ENCODE results near the gene FLT3.

- TF ChIP-seq, protein P1, sequence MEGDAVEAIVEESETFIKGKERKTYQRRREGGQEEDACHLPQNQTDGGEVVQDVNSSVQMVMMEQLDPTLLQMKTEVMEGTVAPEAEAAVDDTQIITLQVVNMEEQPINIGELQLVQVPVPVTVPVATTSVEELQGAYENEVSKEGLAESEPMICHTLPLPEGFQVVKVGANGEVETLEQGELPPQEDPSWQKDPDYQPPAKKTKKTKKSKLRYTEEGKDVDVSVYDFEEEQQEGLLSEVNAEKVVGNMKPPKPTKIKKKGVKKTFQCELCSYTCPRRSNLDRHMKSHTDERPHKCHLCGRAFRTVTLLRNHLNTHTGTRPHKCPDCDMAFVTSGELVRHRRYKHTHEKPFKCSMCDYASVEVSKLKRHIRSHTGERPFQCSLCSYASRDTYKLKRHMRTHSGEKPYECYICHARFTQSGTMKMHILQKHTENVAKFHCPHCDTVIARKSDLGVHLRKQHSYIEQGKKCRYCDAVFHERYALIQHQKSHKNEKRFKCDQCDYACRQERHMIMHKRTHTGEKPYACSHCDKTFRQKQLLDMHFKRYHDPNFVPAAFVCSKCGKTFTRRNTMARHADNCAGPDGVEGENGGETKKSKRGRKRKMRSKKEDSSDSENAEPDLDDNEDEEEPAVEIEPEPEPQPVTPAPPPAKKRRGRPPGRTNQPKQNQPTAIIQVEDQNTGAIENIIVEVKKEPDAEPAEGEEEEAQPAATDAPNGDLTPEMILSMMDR (IDR thresholded peaks at IDR 0.05): no peak
- TF ChIP-seq POLR2A (IDR thresholded peaks at IDR 0.05): no peak
Observed at GRCh38 chr13:28117689-28118377, 17.5 kb upstream of the FLT3 start.

All from adrenal gland (tissue), 5 donors.